Kidney epithelial cell (primary cell): ENCODE measurements around the gene CHRM2. TPM values are rescaled to one million over a fixed set of nuclear protein-coding genes. Genes with fewer than 3 reads are reported as not detected.

Experiments
- DNase-seq: peaks from one replicate; pipeline ENCODE4 v3.0.0-alpha.2; 2010; ENCODE audit warnings: low read depth
- H3K27me3 ChIP-seq: 2 replicates; pipeline ENCODE4 v1.6.0; 2011; ENCODE audit warnings: low read length; ENCODE audit not compliant: control insufficient read depth, insufficient read depth
- H3K36me3 ChIP-seq: 2 replicates; pipeline ENCODE4 v1.5.1; 2011; ENCODE audit warnings: low read length; ENCODE audit not compliant: control insufficient read depth, insufficient read depth
- H3K4me3 ChIP-seq: 2 replicates; pipeline ENCODE4 v1.5.1; 2011; ENCODE audit warnings: low read depth, mild to moderate bottlenecking, control low read depth, low read length
- CTCF ChIP-seq: IDR thresholded peaks from 2 replicates; pipeline ENCODE4 v1.5.1; 2011; ENCODE audit warnings: mild to moderate bottlenecking, moderate library complexity, low read length, control low read depth, inconsistent platforms; ENCODE audit not compliant: insufficient read depth, poor library complexity, severe bottlenecking
- total RNA-seq: library from RNA; depleted of rRNA; stranded (reverse); fragments of >200 nt; gene quantifications from 2 replicates; pipeline ENCODE4 v1.2.3, GENCODE V29; 2015

The CHRM2 gene
- total RNA-seq, 1 donor from 2014 or later, result not detected

GRCh38 chr7:136964347-136964746 is 95.9 kb downstream of the CHRM2 start:
- Histone ChIP-seq H3K36me3 (no peaks in the 10 kb centered on the region), H3K4me3 (no peak overlapping the region), H3K27me3 (no peaks in the 10 kb centered on the region)
- TF ChIP-seq CTCF, result no peak
- DNase-seq, result no peak

DNA sequence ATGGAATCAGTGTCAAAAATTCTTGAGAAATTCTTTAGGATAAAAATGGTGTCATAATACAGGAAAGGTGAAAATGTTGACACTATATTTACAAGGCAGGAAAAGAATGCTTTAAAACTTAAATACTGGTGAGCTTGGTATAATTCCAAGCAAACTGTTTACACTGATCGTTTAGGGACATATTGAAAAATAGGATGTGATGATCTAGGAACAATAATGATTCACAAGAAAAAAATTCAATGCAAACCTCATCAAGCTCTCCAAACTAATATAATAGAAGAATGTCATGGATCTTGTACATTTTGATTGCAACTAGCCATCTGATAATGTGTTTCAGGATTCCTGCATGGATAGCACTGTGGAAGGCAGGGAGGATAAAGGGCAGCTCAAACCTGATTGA is 98.4 kb downstream of the CHRM2 start:
- Histone ChIP-seq H3K36me3 (no peaks in the 10 kb centered on the region), H3K27me3 (no peaks in the 10 kb centered on the region), H3K4me3 (no peak overlapping the region)
- no peak for DNase-seq
- TF ChIP-seq CTCF, result no peak

DNA sequence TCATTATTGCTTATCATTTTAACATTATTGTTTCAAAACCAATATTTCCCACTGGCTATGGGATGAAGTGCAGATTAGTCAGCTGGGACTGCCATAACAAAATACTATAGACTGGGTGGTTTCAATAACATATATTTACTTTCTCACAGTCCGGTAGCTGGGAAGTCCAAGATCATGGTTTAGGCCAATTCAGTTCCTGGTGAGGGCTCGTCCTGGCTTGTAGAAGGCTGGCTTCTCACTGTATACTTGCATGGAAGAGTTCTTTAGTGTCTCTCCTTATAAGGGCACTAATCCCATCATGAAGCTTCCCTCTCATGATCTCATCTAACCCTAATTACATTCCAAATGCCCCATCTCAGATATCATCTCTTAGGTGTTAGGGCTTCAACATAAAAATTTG is 101.3 kb downstream of the CHRM2 start:
- Histone ChIP-seq H3K4me3 (no peak overlapping the region), H3K27me3 (no peaks in the 10 kb centered on the region), H3K36me3 (no peaks in the 10 kb centered on the region)
- DNase-seq, result no peak
- TF ChIP-seq CTCF, result no peak

GRCh38 chr7:136971776-136972175 is 103.3 kb downstream of the CHRM2 start:
- no peak for TF ChIP-seq CTCF
- Histone ChIP-seq H3K4me3 (no peak overlapping the region), H3K36me3 (no peaks in the 10 kb centered on the region), H3K27me3 (no peaks in the 10 kb centered on the region)
- DNase-seq, result no peak

DNA sequence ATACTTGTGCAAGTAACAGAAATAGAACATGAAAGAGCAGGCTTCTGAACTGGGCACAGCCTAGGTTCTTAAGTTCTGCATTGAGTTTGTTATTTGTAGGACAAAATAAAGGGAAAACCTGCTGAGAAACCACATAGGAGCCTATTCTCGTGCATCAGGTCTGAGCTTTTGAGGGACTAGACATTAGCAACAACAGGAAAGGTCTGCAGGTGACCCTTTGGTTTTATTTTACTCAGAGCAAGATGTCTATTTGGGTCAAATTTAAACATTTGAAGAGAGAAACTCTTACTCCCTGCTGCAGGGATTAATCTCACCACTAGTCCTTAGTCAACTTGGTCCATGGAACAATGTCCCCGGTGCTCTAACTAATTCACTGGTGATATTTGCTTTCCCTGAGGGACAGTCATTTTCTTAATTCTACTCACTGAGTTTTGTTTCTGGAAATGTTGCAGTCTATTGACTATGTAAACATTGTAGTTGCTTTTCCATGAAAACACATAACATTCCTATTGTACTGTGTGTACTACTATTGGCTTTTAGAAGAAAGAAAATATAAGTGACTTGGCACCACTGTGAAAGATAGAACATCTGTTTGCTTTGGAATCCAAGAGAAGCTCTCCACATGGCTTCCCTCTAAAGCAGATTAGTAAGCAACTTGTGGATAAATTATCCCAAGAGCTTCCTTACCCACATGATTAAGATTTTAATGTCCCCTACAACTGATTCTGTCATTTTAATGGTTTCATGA is 108.2 kb downstream of the CHRM2 start:
- no peak for TF ChIP-seq CTCF
- DNase-seq, result no peak
- Histone ChIP-seq H3K27me3 (no peaks in the 10 kb centered on the region), H3K36me3 (no peaks in the 10 kb centered on the region), H3K4me3 (no peak overlapping the region)

- DNase-seq, result no peak
- no peak for TF ChIP-seq CTCF
- H3K36me3 ChIP-seq, result no peaks in the 10 kb centered on the region
- H3K27me3 ChIP-seq, result no peaks in the 10 kb centered on the region
- H3K4me3 ChIP-seq, result no peak overlapping the region
Observed at GRCh38 chr7:136993377-136993776, 124.9 kb downstream of the CHRM2 start.
